CD14-positive monocyte (primary cell): ENCODE measurements around the gene PALM. TPM values are rescaled to one million over a fixed set of nuclear protein-coding genes. Genes with fewer than 3 reads are reported as not detected.

ENCODE experiments used
- DNase-seq, 3 donors: peaks; one replicate each; pipeline ENCODE4 v3.0.0-alpha.2; 2011 to 2022
- H2AFZ ChIP-seq: 2 replicates; pipeline ENCODE4 v1.6.0; 2012; ENCODE audit warnings: mild to moderate bottlenecking, low read depth, low read length, inconsistent platforms; ENCODE audit not compliant: insufficient read depth, poor library complexity, severe bottlenecking
- H3K27ac ChIP-seq, 2 donors: 1 replicate in 1 of 2; 2 replicates in 1 of 2; pipeline ENCODE4 v1.5.1; 2012 to 2013; ENCODE audit warnings: low read length in 2 of 2, control low read depth in 1 of 2, inconsistent platforms in 1 of 2, low read depth in 1 of 2, mild to moderate bottlenecking in 1 of 2
- H3K27me3 ChIP-seq, 2 donors: one replicate each; pipeline versions ENCODE4 v1.6.0 to v1.6.1; 2011 to 2013; ENCODE audit warnings: low read length in 2 of 2; ENCODE audit not compliant: control insufficient read depth in 2 of 2, insufficient read depth in 2 of 2
- H3K36me3 ChIP-seq, 2 donors: replicated peaks in 1 of 2; 1 replicate in 1 of 2; 2 replicates in 1 of 2; pipeline versions ENCODE4 v1.5.1 to v1.6.1; 2012 to 2013; ENCODE audit warnings: low read length in 2 of 2, control low read depth in 1 of 2, inconsistent platforms in 1 of 2, mild to moderate bottlenecking in 1 of 2; ENCODE audit not compliant: insufficient read depth in 2 of 2, control insufficient read depth in 1 of 2
- H3K4me1 ChIP-seq, 2 donors: 1 replicate in 1 of 2; 2 replicates in 1 of 2; pipeline versions ENCODE4 v1.5.1 to v1.6.1; 2012 to 2013; ENCODE audit warnings: low read length in 2 of 2, control low read depth in 1 of 2, inconsistent platforms in 1 of 2, mild to moderate bottlenecking in 1 of 2, moderate library complexity in 1 of 2; ENCODE audit not compliant: insufficient read depth in 2 of 2, control insufficient read depth in 1 of 2
- H3K4me2 ChIP-seq: replicated peaks from 2 replicates; pipeline ENCODE3; 2012; ENCODE audit warnings: low read length, moderate library complexity, mild to moderate bottlenecking; ENCODE audit not compliant: poor library complexity, severe bottlenecking; ENCODE audit errors: extremely low read depth
- H3K4me3 ChIP-seq, 3 experiments: fragments of 200-600 bp in 1 of 3; sonication (generic) in 1 of 3; replicated peaks in 1 of 3; 1 replicate in 2 of 3; 2 replicates in 1 of 3; pipeline ENCODE4 v1.5.1; 2011 to 2013; ENCODE audit warnings: low read length in 3 of 3, mild to moderate bottlenecking in 3 of 3, control low read depth in 2 of 3, low read depth in 2 of 3, inconsistent platforms in 1 of 3, moderate library complexity in 1 of 3
- H3K79me2 ChIP-seq: 2 replicates; pipeline ENCODE4 v1.6.0; 2012; ENCODE audit warnings: mild to moderate bottlenecking, control low read depth, inconsistent platforms, low read length, moderate library complexity; ENCODE audit not compliant: insufficient read depth
- H3K9ac ChIP-seq: 2 replicates; pipeline ENCODE4 v1.6.0; 2017; ENCODE audit warnings: low read length, mild to moderate bottlenecking; ENCODE audit not compliant: insufficient read depth, poor library complexity, severe bottlenecking
- H3K9me3 ChIP-seq, 2 donors: replicated peaks in 1 of 2; 1 replicate in 1 of 2; 2 replicates in 1 of 2; pipeline versions ENCODE4 v1.5.1 to v1.6.1; 2012 to 2013; ENCODE audit warnings: low read length in 2 of 2, control low read depth in 1 of 2; ENCODE audit not compliant: control insufficient read depth in 1 of 2, insufficient read depth in 1 of 2
- H4K20me1 ChIP-seq: 2 replicates; pipeline ENCODE4 v1.6.0; 2012; ENCODE audit warnings: mild to moderate bottlenecking, low read length, control low read depth, moderate library complexity; ENCODE audit not compliant: insufficient read depth
- H3K27ac Mint-ChIP-seq, 7 donors: one replicate each; pipeline ENCODE4 v1.8.0; 2020; ENCODE audit warnings: mild to moderate bottlenecking in 7 of 7, mixed read lengths in 7 of 7, moderate library complexity in 6 of 7, inconsistent platforms in 2 of 7
- H3K27me3 Mint-ChIP-seq, 3 donors: one replicate each; pipeline ENCODE4 v1.8.0; 2021 to 2022; ENCODE audit warnings: low read depth in 3 of 3, mild to moderate bottlenecking in 3 of 3, mixed read lengths in 3 of 3, moderate library complexity in 3 of 3, inconsistent platforms in 1 of 3
- H3K36me3 Mint-ChIP-seq, 2 donors: one replicate each; pipeline ENCODE4 v1.8.0; 2020; ENCODE audit warnings: mixed read lengths in 2 of 2, inconsistent platforms in 1 of 2, mild to moderate bottlenecking in 1 of 2
- H3K4me1 Mint-ChIP-seq: one replicate; pipeline ENCODE4 v1.8.0; 2020; ENCODE audit warnings: mild to moderate bottlenecking, mixed read lengths
- H3K4me3 Mint-ChIP-seq, 2 donors: one replicate each; pipeline ENCODE4 v1.8.0; 2020; ENCODE audit warnings: mild to moderate bottlenecking in 2 of 2, mixed read lengths in 2 of 2, moderate library complexity in 1 of 2
- H3K9me3 Mint-ChIP-seq, 7 donors: one replicate each; pipeline ENCODE4 v1.8.0; 2020 to 2022; ENCODE audit warnings: mixed read lengths in 7 of 7, mild to moderate bottlenecking in 6 of 7, moderate library complexity in 6 of 7, inconsistent platforms in 2 of 7
- CTCF ChIP-seq: fragments of 200-600 bp; IDR thresholded peaks from one replicate; pipeline ENCODE4 v1.8.0; 2022; ENCODE audit warnings: antibody characterized with exemption, mild to moderate bottlenecking
- WGBS: methylation state at CpG from one replicate; pipeline ENCODE4 v1.1.5; 2013; ENCODE audit warnings: missing lambda C conversion rate; ENCODE audit not compliant: insufficient coverage; 5-methylcytosine and 5-hydroxymethylcytosine counted together
- intact Hi-C, 2 donors: fragments of 100-400 bp; cut with micrococcal nuclease; formaldehyde crosslinking; loops; one replicate each; pipeline versions ENCODE4 v1.15.0 to v1.15.1; 2023
- polyA plus RNA-seq, 3 donors: library from polyadenylated mRNA; depleted of rRNA in 1 of 3; unstranded in 2 of 3; stranded (reverse) in 1 of 3; fragments of 300-500 nt in 2 of 3; fragments of >200 nt in 1 of 3; fragmentation: Illumina TruSeq in 2 of 3; gene quantifications; 1 replicate in 2 of 3; 2 replicates in 1 of 3; pipeline ENCODE4 v1.2.3, GENCODE V29; 2012 to 2021

PALM gene
- polyA plus RNA-seq, 3 donors = 0.23 TPM; not detected in 2

- Histone ChIP-seq H2AFZ (no peak overlapping the region), H3K9me3 (no peaks in the 10 kb centered on the region), H3K36me3 (no peaks in the 10 kb centered on the region), H3K79me2 (no peaks in the 10 kb centered on the region), H4K20me1 (no peaks in the 10 kb centered on the region), H3K4me3 (no peak overlapping the region), H3K27me3 (peaks cover 0 to 2% of the 10 kb centered on the region in 2 donors), H3K4me2 (no peak overlapping the region), H3K9ac (no peak overlapping the region), H3K27ac (no peak overlapping the region), H3K4me1 (no peaks in the 10 kb centered on the region)
- WGBS = 98% methylated on average over 10 of the region's 19 CpGs
- no peak for TF ChIP-seq CTCF
- no peak for DNase-seq
- peaks cover 2% of the 10 kb centered on the region for H3K4me1 Mint-ChIP-seq
- no peak overlapping the region for H3K4me3 Mint-ChIP-seq
- H3K27ac Mint-ChIP-seq = no peak overlapping the region
- intact Hi-C loops = no loop called here
- peaks cover 0 to 4% (median 0%) of the 10 kb centered on the region in 7 donors for H3K9me3 Mint-ChIP-seq
- H3K36me3 Mint-ChIP-seq = no peaks in the 10 kb centered on the region
- H3K27me3 Mint-ChIP-seq = peaks cover 11 to 21% (median 18%) of the 10 kb centered on the region in 3 donors
Observed at GRCh38 chr19:781800-782184, 73.1 kb downstream of the PALM start.

GRCh38 chr19:782185-782877, 73.6 kb downstream of the PALM start:
- Histone ChIP-seq H3K4me3 (no peak overlapping the region), H3K4me1 (no peaks in the 10 kb centered on the region), H2AFZ (no peak overlapping the region), H4K20me1 (no peaks in the 10 kb centered on the region), H3K9me3 (no peaks in the 10 kb centered on the region), H3K9ac (no peak overlapping the region), H3K4me2 (no peak overlapping the region), H3K27me3 (peaks cover 0 to 2% of the 10 kb centered on the region in 2 donors), H3K36me3 (no peaks in the 10 kb centered on the region), H3K27ac (no peak overlapping the region), H3K79me2 (no peaks in the 10 kb centered on the region)
- Mint-ChIP-seq H3K9me3 (peaks cover 0 to 4% (median 0%) of the 10 kb centered on the region in 7 donors), H3K27ac (no peak overlapping the region), H3K27me3 (peaks cover 13 to 21% (median 18%) of the 10 kb centered on the region in 3 donors), H3K4me3 (no peak overlapping the region), H3K36me3 (no peaks in the 10 kb centered on the region), H3K4me1 (peaks cover 2% of the 10 kb centered on the region)
- intact Hi-C loops = no loop called here
- no peak for TF ChIP-seq CTCF
- WGBS = 82% methylated on average over 23 of the region's 29 CpGs
- no peak for DNase-seq
